NCI-H460 (cell line): ENCODE data around the gene ADGRF5. TPM values are rescaled to one million over a fixed set of nuclear protein-coding genes. Genes with fewer than 3 reads are reported as not detected.

Experiments used
- DNase-seq: peaks from one replicate; pipeline ENCODE4 v3.0.0-alpha.2; 2016; ENCODE audit warnings: low read depth; ENCODE audit errors: extremely low read depth
- total RNA-seq: library from RNA; depleted of rRNA; stranded (reverse); fragments of >200 nt; shearing (Covaris generic); gene quantifications from 2 replicates; pipeline ENCODE4 v1.2.3, GENCODE V29; 2014

Gene ADGRF5
- total RNA-seq, 1 experiment from 2014 or later = 0.05 TPM

GRCh38 chr6:46931416-46931815, 9.7 kb upstream of the ADGRF5 start:
- no peak for DNase-seq

GRCh38 chr6:46930331-46930730, 8.6 kb upstream of the ADGRF5 start:
- no peak for DNase-seq

GRCh38 chr6:46927066-46927465, 5.3 kb upstream of the ADGRF5 start:
- no peak for DNase-seq

GRCh38 chr6:46926481-46926880, 4.7 kb upstream of the ADGRF5 start:
- DNase-seq = peak; percentile 66

- peak; percentile 73 for DNase-seq
Observed at GRCh38 chr6:46925563-46926253, 4.0 kb upstream of the ADGRF5 start.

- no peak for DNase-seq
Observed at GRCh38 chr6:46923476-46923875, 1.7 kb upstream of the ADGRF5 start.

- DNase-seq = no peak
Observed at GRCh38 chr6:46921059-46921458, 679 bp downstream of the ADGRF5 start.

- no peak for DNase-seq
Observed at GRCh38 chr6:46918806-46919205, 2.9 kb downstream of the ADGRF5 start.

GRCh38 chr6:46917002-46917545, 4.7 kb downstream of the ADGRF5 start:
- DNase-seq = no peak

GRCh38 chr6:46915866-46916265, 5.9 kb downstream of the ADGRF5 start:
- DNase-seq = no peak

GRCh38 chr6:46915380-46915779, 6.4 kb downstream of the ADGRF5 start:
- no peak for DNase-seq

- no peak for DNase-seq
Observed at GRCh38 chr6:46914279-46914810, 7.4 kb downstream of the ADGRF5 start.

- no peak for DNase-seq
Observed at GRCh38 chr6:46909371-46909770, 12.4 kb downstream of the ADGRF5 start.

- no peak for DNase-seq
Observed at GRCh38 chr6:46906776-46907175, 15.0 kb downstream of the ADGRF5 start.

- no peak for DNase-seq
Observed at GRCh38 chr6:46904117-46904516, 17.6 kb downstream of the ADGRF5 start.

GRCh38 chr6:46903175-46903574, 18.6 kb downstream of the ADGRF5 start:
- DNase-seq = no peak

GRCh38 chr6:46901882-46902314, 19.8 kb downstream of the ADGRF5 start:
- no peak for DNase-seq

- no peak for DNase-seq
Observed at GRCh38 chr6:46900266-46900665, 21.5 kb downstream of the ADGRF5 start.

- DNase-seq = no peak
Observed at GRCh38 chr6:46899659-46900058, 22.1 kb downstream of the ADGRF5 start.

GRCh38 chr6:46898006-46898405, 23.7 kb downstream of the ADGRF5 start:
- DNase-seq = no peak

GRCh38 chr6:46896871-46897270, 24.9 kb downstream of the ADGRF5 start:
- DNase-seq = no peak

GRCh38 chr6:46895930-46896329, 25.8 kb downstream of the ADGRF5 start:
- DNase-seq = no peak
